Stimulated activated CD8-positive, alpha-beta memory T cell treated with anti-CD3 and anti-CD28 coated beads, Interleukin-15, amount 100 ng/mL, for 24 hours (primary cell): ENCODE results near the gene BNC2.
"Not testable (repeated sequence)": the region's sequence is repeated elsewhere in the genome, so short reads cannot be mapped to it uniquely, and the experiment has no call there.

ENCODE experiments used
- DNase-seq: peaks from one replicate; pipeline ENCODE4 v3.0.0-alpha.2; 2020; ENCODE audit warnings: low read depth

BNC2 gene, protein sequence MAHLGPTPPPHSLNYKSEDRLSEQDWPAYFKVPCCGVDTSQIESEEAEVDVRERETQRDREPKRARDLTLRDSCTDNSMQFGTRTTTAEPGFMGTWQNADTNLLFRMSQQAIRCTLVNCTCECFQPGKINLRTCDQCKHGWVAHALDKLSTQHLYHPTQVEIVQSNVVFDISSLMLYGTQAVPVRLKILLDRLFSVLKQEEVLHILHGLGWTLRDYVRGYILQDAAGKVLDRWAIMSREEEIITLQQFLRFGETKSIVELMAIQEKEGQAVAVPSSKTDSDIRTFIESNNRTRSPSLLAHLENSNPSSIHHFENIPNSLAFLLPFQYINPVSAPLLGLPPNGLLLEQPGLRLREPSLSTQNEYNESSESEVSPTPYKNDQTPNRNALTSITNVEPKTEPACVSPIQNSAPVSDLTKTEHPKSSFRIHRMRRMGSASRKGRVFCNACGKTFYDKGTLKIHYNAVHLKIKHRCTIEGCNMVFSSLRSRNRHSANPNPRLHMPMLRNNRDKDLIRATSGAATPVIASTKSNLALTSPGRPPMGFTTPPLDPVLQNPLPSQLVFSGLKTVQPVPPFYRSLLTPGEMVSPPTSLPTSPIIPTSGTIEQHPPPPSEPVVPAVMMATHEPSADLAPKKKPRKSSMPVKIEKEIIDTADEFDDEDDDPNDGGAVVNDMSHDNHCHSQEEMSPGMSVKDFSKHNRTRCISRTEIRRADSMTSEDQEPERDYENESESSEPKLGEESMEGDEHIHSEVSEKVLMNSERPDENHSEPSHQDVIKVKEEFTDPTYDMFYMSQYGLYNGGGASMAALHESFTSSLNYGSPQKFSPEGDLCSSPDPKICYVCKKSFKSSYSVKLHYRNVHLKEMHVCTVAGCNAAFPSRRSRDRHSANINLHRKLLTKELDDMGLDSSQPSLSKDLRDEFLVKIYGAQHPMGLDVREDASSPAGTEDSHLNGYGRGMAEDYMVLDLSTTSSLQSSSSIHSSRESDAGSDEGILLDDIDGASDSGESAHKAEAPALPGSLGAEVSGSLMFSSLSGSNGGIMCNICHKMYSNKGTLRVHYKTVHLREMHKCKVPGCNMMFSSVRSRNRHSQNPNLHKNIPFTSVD

GRCh38 chr9:16870596-16871335 lies at the start of gene BNC2:
TSS of gene BNC2 (minus strand) at chr9:16870670. CDS start at chr9:16870648, 22 bp downstream.
- no peak for DNase-seq

DNA sequence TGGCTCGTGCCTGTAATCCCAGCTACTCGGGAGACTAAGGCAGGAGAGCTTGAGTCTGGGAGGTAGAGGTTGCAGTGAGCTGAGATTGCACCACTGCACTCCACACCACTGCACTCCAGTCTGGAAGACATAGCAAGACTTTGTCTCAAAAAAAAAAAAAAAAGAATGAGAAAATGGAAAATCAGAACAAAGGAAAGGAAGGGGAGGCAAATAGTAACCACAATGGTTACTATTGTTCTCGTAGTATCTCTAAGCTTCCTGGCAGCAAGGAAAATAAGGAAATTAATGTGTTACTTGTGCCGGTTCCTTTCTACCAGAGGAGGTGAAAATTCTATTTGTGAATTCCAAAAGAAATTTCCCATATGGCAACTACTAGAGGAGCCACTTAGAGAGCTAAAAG lies 48.5 kb upstream of the BNC2 start:
- no peak for DNase-seq

DNA sequence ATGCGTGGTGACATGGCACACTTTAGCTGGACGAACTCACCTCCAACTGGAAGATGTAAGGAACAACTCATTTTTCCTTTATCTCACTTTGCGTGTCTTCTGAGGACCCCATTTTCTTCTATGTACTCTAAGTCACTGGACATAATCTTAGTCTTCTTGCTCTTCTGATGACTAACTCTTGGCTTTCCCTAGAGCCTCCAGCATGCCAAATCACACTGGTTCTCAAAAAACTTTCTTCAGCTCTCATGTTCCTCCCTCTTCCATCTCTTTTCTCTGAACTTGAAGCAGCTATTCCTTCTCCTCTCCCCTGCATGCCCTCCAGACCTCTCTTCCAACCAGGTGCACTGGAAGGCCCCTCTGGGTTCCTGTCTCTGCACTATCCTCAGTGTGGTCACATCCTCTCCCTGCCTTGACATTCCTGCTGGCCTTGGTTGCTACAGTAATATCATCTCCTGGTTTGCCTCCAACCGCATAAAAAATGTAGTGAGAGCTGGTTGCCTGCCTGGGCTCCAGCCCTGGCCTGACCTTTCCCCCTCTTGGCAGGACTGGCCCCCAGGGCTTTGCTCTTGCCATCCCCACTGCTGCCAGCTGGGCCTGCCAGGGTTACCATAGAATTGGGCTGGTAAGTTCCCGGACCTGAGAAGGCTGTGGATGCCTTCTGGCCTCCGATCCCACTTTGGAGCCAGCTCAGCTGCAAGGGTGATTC lies 44.8 kb upstream of the BNC2 start:
- no peak for DNase-seq

DNA sequence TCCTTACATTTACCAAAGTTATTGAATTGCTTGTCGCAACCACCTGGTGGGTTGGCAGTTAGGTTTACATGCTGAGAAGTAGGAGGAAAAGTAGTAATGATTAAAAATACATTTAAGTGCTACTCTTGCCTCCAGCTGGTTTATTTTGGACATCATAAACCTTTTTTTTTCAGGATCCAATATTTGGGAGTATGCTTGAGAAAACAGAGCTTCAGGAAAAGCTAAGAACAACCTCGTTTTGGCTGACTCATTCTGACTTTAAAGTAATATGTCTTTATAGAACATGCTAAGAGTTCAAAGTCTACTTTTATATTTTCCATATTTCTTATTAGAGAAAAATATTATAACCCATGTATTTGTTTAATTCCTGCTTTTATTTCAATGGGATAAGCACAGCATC lies 41.7 kb upstream of the BNC2 start:
- no peak for DNase-seq

DNA sequence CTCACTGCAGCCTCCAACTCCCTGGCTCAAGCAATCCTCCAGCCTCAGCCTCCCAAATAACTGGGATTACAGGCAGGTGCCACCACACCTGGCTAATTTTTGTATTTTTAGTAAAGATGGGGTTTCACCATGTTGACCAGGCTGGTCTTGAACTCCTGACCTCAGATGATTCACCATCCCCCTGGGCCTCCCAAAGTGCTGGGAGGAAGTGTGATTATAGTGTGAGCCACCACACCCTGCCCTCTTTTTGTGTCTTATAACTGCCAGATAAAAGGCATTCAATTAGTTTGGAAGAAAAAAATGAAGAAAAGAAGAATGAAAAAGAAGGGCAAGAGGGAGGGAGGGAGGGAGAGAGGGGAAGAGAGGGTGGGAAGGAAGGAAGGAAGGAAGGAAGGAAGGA lies 37.7 kb upstream of the BNC2 start:
- DNase-seq: not testable (repeated sequence)

DNA sequence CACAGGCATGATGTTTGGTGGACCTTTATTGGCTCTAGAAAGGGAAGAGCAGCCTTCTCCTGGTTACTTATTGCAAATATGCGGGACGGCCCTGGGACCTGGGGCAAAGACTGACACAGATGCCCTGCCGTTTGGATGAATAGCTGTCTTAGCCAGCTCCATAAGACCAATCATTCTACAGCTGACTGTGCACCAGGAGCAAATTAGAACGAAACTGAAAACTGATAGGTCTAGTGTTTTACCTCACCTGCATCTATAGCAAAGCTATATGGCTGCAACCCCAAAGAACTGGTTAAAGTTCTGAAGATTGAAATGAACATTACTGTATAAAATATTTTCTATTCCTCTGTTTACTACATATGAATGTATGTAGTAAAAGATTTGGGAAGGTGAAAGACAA lies 34.2 kb upstream of the BNC2 start:
- no peak for DNase-seq

GRCh38 chr9:16901590-16901989 lies 31.1 kb upstream of the BNC2 start:
- DNase-seq: no peak

GRCh38 chr9:16899606-16900005 lies 29.1 kb upstream of the BNC2 start:
- DNase-seq: no peak

GRCh38 chr9:16898464-16898863 lies 28.0 kb upstream of the BNC2 start:
- DNase-seq: no peak

- DNase-seq: no peak
Observed at GRCh38 chr9:16888594-16888993, 18.1 kb upstream of the BNC2 start.

GRCh38 chr9:16885931-16886330 lies 15.5 kb upstream of the BNC2 start:
- DNase-seq: no peak

DNA sequence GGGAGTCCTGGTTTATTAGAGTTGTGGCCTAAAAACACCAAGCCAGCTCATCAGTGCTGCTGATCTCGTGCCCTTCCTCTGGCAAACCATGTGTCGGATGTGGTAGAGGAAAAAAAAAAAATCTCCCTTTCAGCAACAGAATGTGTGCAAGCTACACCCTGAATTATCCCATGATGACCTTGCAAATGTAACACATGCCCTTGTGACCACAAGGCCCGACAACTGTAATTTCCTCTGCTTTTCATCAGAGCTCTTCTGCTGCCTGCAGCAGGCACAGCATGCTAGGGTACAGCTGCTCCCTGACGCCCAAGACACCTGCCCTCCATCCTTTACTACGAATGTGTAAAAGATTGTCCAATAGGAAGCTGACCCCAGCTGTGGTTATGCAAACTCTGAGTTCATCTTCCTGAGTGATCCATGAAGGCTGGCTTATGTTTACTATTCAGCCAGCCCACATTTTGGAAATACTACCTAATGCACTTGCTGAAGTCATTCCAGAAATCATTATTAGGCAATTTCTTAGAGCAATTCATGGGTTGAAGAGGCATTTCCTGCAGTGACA lies 14.6 kb upstream of the BNC2 start:
- DNase-seq: no peak

- no peak for DNase-seq
Observed at GRCh38 chr9:16884373-16884772, 13.9 kb upstream of the BNC2 start.

DNA sequence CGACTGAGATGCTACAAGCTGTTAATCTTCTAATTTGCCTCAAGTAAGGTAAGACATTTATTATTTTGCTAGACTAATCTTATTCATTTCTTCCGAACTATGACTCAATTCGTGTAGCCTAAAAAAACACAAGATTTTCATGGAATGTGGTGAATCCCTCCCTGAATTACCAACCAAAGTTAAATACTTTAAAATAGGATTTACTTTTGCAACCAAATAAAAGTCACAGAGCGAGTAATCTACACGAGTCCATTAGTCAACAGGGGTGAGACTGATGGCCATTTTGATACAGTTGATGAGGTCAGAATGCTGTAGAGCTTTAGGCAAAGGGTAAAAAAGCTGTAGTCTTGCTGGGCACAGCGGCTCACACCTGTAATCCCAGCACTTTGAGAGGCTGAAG lies 13.1 kb upstream of the BNC2 start:
- no peak for DNase-seq

- DNase-seq: not testable (repeated sequence)
Observed at GRCh38 chr9:16882440-16882839, 12.0 kb upstream of the BNC2 start.

GRCh38 chr9:16879416-16879815 lies 8.9 kb upstream of the BNC2 start:
- DNase-seq: no peak

DNA sequence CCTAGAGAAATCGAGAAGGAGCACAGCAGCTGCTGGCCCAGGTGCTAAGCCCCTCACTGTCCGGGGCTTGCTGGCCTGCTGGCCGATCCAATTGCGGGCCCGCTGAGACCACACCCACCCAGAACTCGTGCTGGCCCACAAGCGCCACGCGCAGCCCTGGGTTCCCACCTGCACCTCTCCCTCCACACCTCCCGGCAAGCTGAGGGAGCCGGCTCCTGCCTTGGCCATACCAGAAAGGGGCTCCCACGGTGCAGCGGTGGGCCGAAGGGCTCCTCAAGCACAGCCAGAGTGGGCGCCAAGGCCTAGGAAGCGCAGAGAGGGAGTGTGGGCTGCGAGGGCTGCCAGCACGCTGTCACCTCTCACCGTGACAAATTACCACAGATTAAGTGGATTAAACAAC lies 6.8 kb upstream of the BNC2 start:
- no peak for DNase-seq

- no peak for DNase-seq
Observed at GRCh38 chr9:16873126-16873802, 2.8 kb upstream of the BNC2 start.

- DNase-seq: no peak
Observed at GRCh38 chr9:16871336-16872151, 1.1 kb upstream of the BNC2 start.
